ENCODE results near the gene CBR1. TPM values are rescaled to one million over a fixed set of nuclear protein-coding genes. Genes with fewer than 3 reads are reported as not detected.

Gene CBR1
- total and polyA plus RNA-seq, 2 of the 13 experiments (the other 11 are each of a cell fraction or from before 2014, with no cell fraction given), result 33.7 to 38.7 TPM

- TF ChIP-seq TP53 (CRISPR knock-in tag; conservative IDR thresholded peaks at IDR 0.05) (no peak), MNT (IDR thresholded peaks at IDR 0.05) (no peak), WIZ (CRISPR knock-in tag; IDR thresholded peaks at IDR 0.05) (no peak), ZNF451 (CRISPR knock-in tag; IDR thresholded peaks at IDR 0.05) (no peak), ZNF337 (CRISPR knock-in tag; IDR thresholded peaks at IDR 0.05; ENCODE audit: borderline replicate concordance, low read depth) (no peak), THAP11 (CRISPR knock-in tag; IDR thresholded peaks at IDR 0.05) (peak; percentile 23; the same call in 1 of the 2 replicates), ZNF17 (CRISPR knock-in tag; IDR thresholded peaks at IDR 0.05) (no peak), CBFB (CRISPR knock-in tag; IDR thresholded peaks at IDR 0.05) (no peak), ZNF264 (CRISPR knock-in tag; IDR thresholded peaks at IDR 0.05) (peak; percentile 44; the same call in 1 of the 2 replicates), MTA1 (CRISPR knock-in tag; IDR thresholded peaks at IDR 0.05; ENCODE audit: borderline replicate concordance) (no peak), GTF3A (CRISPR knock-in tag; conservative IDR thresholded peaks at IDR 0.05) (no peak), NCOA2 (CRISPR knock-in tag; IDR thresholded peaks at IDR 0.05) (peak; percentile 44; the same call in 1 of the 2 replicates), BCL6 (CRISPR knock-in tag; IDR thresholded peaks at IDR 0.05) (0 out of 2 replicates have a peak, but pooled peaks have one; percentile 29), NAIF1 (CRISPR knock-in tag; IDR thresholded peaks at IDR 0.05; ENCODE audit: borderline replicate concordance) (no peak), ZNF383 (CRISPR knock-in tag; IDR thresholded peaks at IDR 0.05; ENCODE audit: borderline replicate concordance) (no peak), GLMP (CRISPR knock-in tag; IDR thresholded peaks at IDR 0.05; ENCODE audit: borderline replicate concordance) (no peak), NPAS2 (CRISPR knock-in tag; IDR thresholded peaks at IDR 0.05; ENCODE audit: borderline replicate concordance) (no peak), ATF4 (CRISPR knock-in tag; IDR thresholded peaks at IDR 0.05) (no peak), GPBP1L1 (CRISPR knock-in tag; IDR thresholded peaks at IDR 0.05) (no peak), ZNF747 (CRISPR knock-in tag; IDR thresholded peaks at IDR 0.05; ENCODE audit: borderline replicate concordance) (no peak)
- TF ChIP-seq, protein P1, sequence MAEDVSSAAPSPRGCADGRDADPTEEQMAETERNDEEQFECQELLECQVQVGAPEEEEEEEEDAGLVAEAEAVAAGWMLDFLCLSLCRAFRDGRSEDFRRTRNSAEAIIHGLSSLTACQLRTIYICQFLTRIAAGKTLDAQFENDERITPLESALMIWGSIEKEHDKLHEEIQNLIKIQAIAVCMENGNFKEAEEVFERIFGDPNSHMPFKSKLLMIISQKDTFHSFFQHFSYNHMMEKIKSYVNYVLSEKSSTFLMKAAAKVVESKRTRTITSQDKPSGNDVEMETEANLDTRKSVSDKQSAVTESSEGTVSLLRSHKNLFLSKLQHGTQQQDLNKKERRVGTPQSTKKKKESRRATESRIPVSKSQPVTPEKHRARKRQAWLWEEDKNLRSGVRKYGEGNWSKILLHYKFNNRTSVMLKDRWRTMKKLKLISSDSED (CRISPR knock-in tag; IDR thresholded peaks at IDR 0.05), result no peak
These were observed 4.3 kb upstream of the CBR1 start (continued) for GRCh38 chr21:36065497-36066036.
